HFFc6 (cell line): ENCODE measurements around the gene OR9K2. TPM values are rescaled to one million over a fixed set of nuclear protein-coding genes. Genes with fewer than 3 reads are reported as not detected.

ENCODE experiments used
- DNase-seq: peaks from one replicate; pipeline ENCODE4 v3.0.0-alpha.2; 2018
- H3K27ac Mint-ChIP-seq: 2 replicates; pipeline ENCODE4 v1.8.0; 2020; ENCODE audit warnings: mild to moderate bottlenecking, mixed read lengths
- H3K27me3 Mint-ChIP-seq: 2 replicates; pipeline ENCODE4 v1.8.0; 2021; ENCODE audit warnings: mild to moderate bottlenecking, moderate library complexity, mixed read lengths; ENCODE audit not compliant: insufficient read depth
- H3K36me3 Mint-ChIP-seq: 2 replicates; pipeline ENCODE4 v1.8.0; 2021; ENCODE audit warnings: low read depth, mixed read lengths
- H3K4me1 Mint-ChIP-seq: 2 replicates; pipeline ENCODE4 v1.8.0; 2020; ENCODE audit warnings: low read depth, mixed read lengths
- H3K4me3 Mint-ChIP-seq: 2 replicates; pipeline ENCODE4 v1.8.0; 2020; ENCODE audit warnings: mild to moderate bottlenecking, moderate library complexity, mixed read lengths
- H3K9me3 Mint-ChIP-seq: 2 replicates; pipeline ENCODE4 v1.8.0; 2020; ENCODE audit warnings: mild to moderate bottlenecking, mixed read lengths
- total RNA-seq, 6 experiments: library from RNA; stranded (reverse); fragmentation: NEBNext Ultra II Directional; extraction: Animal tissue kit (Norgen Biotek cat#: 25700); gene quantifications; 2 replicates in 1 of 6; 3 replicates in 5 of 6; pipeline ENCODE4 v1.2.3, GENCODE V29; 2021
- TF ChIP-seq, protein P1 (sequence below): fragments of 200-600 bp; sonication (generic); IDR thresholded peaks from 2 replicates; pipeline ENCODE4 v1.5.0; 2021; ENCODE audit warnings: antibody characterized with exemption, mild to moderate bottlenecking

OR9K2 gene
- total RNA-seq, 6 experiments from 2014 or later, result not detected

DNA sequence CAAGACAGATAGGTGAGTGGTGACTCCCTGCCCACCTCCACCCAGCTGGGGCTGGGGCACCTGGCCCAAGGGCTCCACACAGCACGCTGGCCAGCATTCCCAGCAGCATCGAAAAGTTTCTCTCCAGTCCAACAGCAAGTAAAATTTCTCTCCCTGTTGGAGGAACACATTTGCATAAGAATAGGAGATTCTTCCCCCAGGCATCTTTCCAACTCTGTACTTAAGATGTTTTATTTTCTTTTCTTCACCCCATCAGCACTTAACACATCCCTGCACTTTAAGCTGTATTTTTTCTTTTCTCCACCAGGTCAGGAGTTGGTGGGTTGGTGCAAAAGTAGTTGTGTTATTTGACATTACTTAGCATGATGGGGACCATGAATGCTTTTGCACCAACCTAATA lies 47.2 kb downstream of the OR9K2 start:
- TF ChIP-seq, protein P1, sequence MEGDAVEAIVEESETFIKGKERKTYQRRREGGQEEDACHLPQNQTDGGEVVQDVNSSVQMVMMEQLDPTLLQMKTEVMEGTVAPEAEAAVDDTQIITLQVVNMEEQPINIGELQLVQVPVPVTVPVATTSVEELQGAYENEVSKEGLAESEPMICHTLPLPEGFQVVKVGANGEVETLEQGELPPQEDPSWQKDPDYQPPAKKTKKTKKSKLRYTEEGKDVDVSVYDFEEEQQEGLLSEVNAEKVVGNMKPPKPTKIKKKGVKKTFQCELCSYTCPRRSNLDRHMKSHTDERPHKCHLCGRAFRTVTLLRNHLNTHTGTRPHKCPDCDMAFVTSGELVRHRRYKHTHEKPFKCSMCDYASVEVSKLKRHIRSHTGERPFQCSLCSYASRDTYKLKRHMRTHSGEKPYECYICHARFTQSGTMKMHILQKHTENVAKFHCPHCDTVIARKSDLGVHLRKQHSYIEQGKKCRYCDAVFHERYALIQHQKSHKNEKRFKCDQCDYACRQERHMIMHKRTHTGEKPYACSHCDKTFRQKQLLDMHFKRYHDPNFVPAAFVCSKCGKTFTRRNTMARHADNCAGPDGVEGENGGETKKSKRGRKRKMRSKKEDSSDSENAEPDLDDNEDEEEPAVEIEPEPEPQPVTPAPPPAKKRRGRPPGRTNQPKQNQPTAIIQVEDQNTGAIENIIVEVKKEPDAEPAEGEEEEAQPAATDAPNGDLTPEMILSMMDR, result no peak
- Mint-ChIP-seq H3K4me1 (no peaks in the 10 kb centered on the region), H3K27ac (no peak overlapping the region)

More for the DNA sequence above, 47.2 kb downstream of the OR9K2 start:
- H3K9me3 Mint-ChIP-seq, result no peaks in the 10 kb centered on the region
- no peaks in the 10 kb centered on the region for H3K36me3 Mint-ChIP-seq
- DNase-seq, result no peak
- H3K4me3 Mint-ChIP-seq, result no peak overlapping the region
- no peaks in the 10 kb centered on the region; the same call in 1 of the 2 replicates for H3K27me3 Mint-ChIP-seq

Other genes with a start within 250 kb of the OR9K2 start
- gene TESPA1, start 141.6 kb upstream of the OR9K2 start, total RNA-seq, result not detected
- gene NEUROD4, start 106.4 kb upstream of the OR9K2 start, total RNA-seq, result not detected
- not detected for gene OR10A7, start 94.6 kb downstream of the OR9K2 start, total RNA-seq
- gene OR6C74, start 118.2 kb downstream of the OR9K2 start, total RNA-seq, result not detected
- not detected for gene OR6C6, start 170.2 kb downstream of the OR9K2 start, total RNA-seq
- gene OR6C1, start 187.9 kb downstream of the OR9K2 start, total RNA-seq, result not detected
- gene OR6C3, start 204.3 kb downstream of the OR9K2 start, total RNA-seq, result not detected
- gene OR6C75, start 236.6 kb downstream of the OR9K2 start, total RNA-seq, result not detected